HepG2 (cell line): ENCODE data around the gene AUP1. TPM values are rescaled to one million over a fixed set of nuclear protein-coding genes. Genes with fewer than 3 reads are reported as not detected.

Source experiments
- ATF7-NPFF ChIP-seq: sonication (generic); formaldehyde crosslinking; IDR thresholded peaks from 2 replicates; pipeline ENCODE4 v1.8.1; 2023; ENCODE audit warnings: mild to moderate bottlenecking, low read depth, missing genetic modification reagents, moderate library complexity
- BCL6 ChIP-seq: IDR thresholded peaks from 2 replicates; pipeline ENCODE4 v1.6.1; 2016; ENCODE audit warnings: missing genetic modification reagents, missing compliant biosample characterization
- HMGA1 ChIP-seq: sonication (generic); formaldehyde crosslinking; conservative IDR thresholded peaks from 2 replicates; pipeline ENCODE4 v1.4.0; 2020; ENCODE audit warnings: missing genetic modification reagents
- PITX1 ChIP-seq: sonication (generic); formaldehyde crosslinking; IDR thresholded peaks from 2 replicates; pipeline ENCODE4 v1.5.1; 2020; ENCODE audit warnings: mild to moderate bottlenecking, missing genetic modification reagents
- PRPF4 ChIP-seq: fragments of 200-400 bp; formaldehyde crosslinking; IDR thresholded peaks from 2 replicates; pipeline ENCODE4 v1.6.1; 2016; ENCODE audit warnings: low read length, low read depth; ENCODE audit not compliant: poor library complexity, severe bottlenecking
- TFDP1 ChIP-seq: IDR thresholded peaks from 2 replicates; pipeline ENCODE4 v1.6.1; 2016; ENCODE audit warnings: missing compliant biosample characterization, missing genetic modification reagents, borderline replicate concordance
- ZC3H13 ChIP-seq: sonication (generic); formaldehyde crosslinking; IDR thresholded peaks from 2 replicates; pipeline ENCODE4 v1.8.1; 2023; ENCODE audit warnings: mild to moderate bottlenecking, missing genetic modification reagents, moderate library complexity
- ZNF441 ChIP-seq: sonication (generic); formaldehyde crosslinking; IDR thresholded peaks from 2 replicates; pipeline ENCODE4 v1.7.0; 2021; ENCODE audit warnings: missing genetic modification reagents, borderline replicate concordance
- ZSCAN21 ChIP-seq: sonication (generic); formaldehyde crosslinking; IDR thresholded peaks from 2 replicates; pipeline ENCODE4 v1.8.0; 2022; ENCODE audit warnings: mild to moderate bottlenecking, missing genetic modification reagents, moderate library complexity, borderline replicate concordance
- polyA plus RNA-seq, 8 experiments: library from polyadenylated mRNA; depleted of rRNA in 3 of 8; stranded (reverse) in 7 of 8; unstranded in 1 of 8; fragments of >200 nt; fragmentation: Illumina TruSeq in 4 of 8; extraction: Trizol in 4 of 8; gene quantifications; 2 replicates each; pipeline versions ENCODE4 v1.2.1 to v1.2.3, GENCODE V29; 2011 to 2016; ENCODE audit warnings: low read depth in 4 of 8, missing spikeins in 1 of 8, mixed read lengths in 1 of 8; ENCODE audit not compliant: insufficient read depth in 1 of 8
- total RNA-seq, 5 experiments: library from RNA; depleted of rRNA; stranded (reverse); fragments of >200 nt; fragmentation: Illumina TruSeq; extraction: Trizol; gene quantifications; 2 replicates each; pipeline ENCODE4 v1.2.3, GENCODE V29; 2016; ENCODE audit warnings: low read depth in 1 of 5
- TF ChIP-seq, protein P1 (sequence below): sonication (generic); formaldehyde crosslinking; IDR thresholded peaks from 2 replicates; pipeline ENCODE4 v1.8.0; 2022; ENCODE audit warnings: mild to moderate bottlenecking, missing genetic modification reagents, moderate library complexity
- TF ChIP-seq, protein P2 (sequence below): sonication (generic); formaldehyde crosslinking; IDR thresholded peaks from 2 replicates; pipeline ENCODE4 v1.5.0; 2020; ENCODE audit warnings: missing genetic modification reagents

AUP1 gene
- total and polyA plus RNA-seq, 2 of the 13 experiments (the other 11 are each of a cell fraction or from before 2014, with no cell fraction given), result 174 to 267 TPM

- TF ChIP-seq, protein P1, sequence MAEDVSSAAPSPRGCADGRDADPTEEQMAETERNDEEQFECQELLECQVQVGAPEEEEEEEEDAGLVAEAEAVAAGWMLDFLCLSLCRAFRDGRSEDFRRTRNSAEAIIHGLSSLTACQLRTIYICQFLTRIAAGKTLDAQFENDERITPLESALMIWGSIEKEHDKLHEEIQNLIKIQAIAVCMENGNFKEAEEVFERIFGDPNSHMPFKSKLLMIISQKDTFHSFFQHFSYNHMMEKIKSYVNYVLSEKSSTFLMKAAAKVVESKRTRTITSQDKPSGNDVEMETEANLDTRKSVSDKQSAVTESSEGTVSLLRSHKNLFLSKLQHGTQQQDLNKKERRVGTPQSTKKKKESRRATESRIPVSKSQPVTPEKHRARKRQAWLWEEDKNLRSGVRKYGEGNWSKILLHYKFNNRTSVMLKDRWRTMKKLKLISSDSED (CRISPR knock-in tag), result peak; percentile 2; the same call in 1 of the 2 replicates
- TF ChIP-seq, protein P2, sequence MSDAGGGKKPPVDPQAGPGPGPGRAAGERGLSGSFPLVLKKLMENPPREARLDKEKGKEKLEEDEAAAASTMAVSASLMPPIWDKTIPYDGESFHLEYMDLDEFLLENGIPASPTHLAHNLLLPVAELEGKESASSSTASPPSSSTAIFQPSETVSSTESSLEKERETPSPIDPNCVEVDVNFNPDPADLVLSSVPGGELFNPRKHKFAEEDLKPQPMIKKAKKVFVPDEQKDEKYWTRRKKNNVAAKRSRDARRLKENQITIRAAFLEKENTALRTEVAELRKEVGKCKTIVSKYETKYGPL (CRISPR knock-in tag), result no peak
- no peak for TF ChIP-seq ATF7-NPFF (CRISPR knock-in tag)
- peak; percentile 92 for TF ChIP-seq PRPF4
- TF ChIP-seq ZSCAN21 (CRISPR knock-in tag), result no peak
- TF ChIP-seq BCL6, result no peak
- TF ChIP-seq TFDP1 (CRISPR knock-in tag), result peak; percentile 45; the same call in 1 of the 2 replicates
- TF ChIP-seq HMGA1 (CRISPR knock-in tag), result no peak
- TF ChIP-seq PITX1 (CRISPR knock-in tag), result 0 out of 2 replicates have a peak, but pooled peaks have one; percentile 23
- TF ChIP-seq ZNF441 (CRISPR knock-in tag), result 0 out of 2 replicates have a peak, but pooled peaks have one; percentile 9
- TF ChIP-seq ZC3H13 (CRISPR knock-in tag), result 0 out of 2 replicates have a peak, but pooled peaks have one; percentile 17
Observed at GRCh38 chr2:74530239-74531187, 1.0 kb upstream of the AUP1 start (continued).
